ENCODE data around the gene PLA2G4C. TPM values are rescaled to one million over a fixed set of nuclear protein-coding genes. Genes with fewer than 3 reads are reported as not detected.

PLA2G4C gene
- total and polyA plus RNA-seq, 2 experiments from 2014 or later, result 2.9 to 3.4 TPM

- H3K27me3 ChIP-seq (ENCODE audit: insufficient read depth), result no peaks in the 10 kb centered on the region
- peaks cover 4% of the 10 kb centered on the region; the same call in 1 of the 2 replicates for H3K9me2 ChIP-seq (ENCODE audit: insufficient read depth)
- no peaks in the 10 kb centered on the region for H3K4me1 Mint-ChIP-seq
- H3K27ac Mint-ChIP-seq, result no peak overlapping the region
- no peak overlapping the region for H3K4me3 Mint-ChIP-seq
- no peak overlapping the region for H3K4me2 ChIP-seq
- no peak overlapping the region for H3K4me3 ChIP-seq
- H4K20me1 ChIP-seq (replicated peaks; ENCODE audit: insufficient read depth), result no peaks in the 10 kb centered on the region
- peak overlapping the region; percentile 57 for H2AFZ ChIP-seq
- no peak for TF ChIP-seq JUNB (IDR thresholded peaks at IDR 0.05; ENCODE audit: unreplicated experiment)
- no peak for TF ChIP-seq EZH2 (IDR thresholded peaks at IDR 0.05; ENCODE audit: low read depth, unreplicated experiment)
- TF ChIP-seq ZNF462 (CRISPR knock-in tag; IDR thresholded peaks at IDR 0.05), result no peak
- TF ChIP-seq STAT1 (IDR thresholded peaks at IDR 0.05; ENCODE audit: unreplicated experiment), result no peak
- TF ChIP-seq EZH2phosphoT487 (IDR thresholded peaks at IDR 0.05; ENCODE audit: unreplicated experiment), result no peak
- TF ChIP-seq REST (IDR thresholded peaks at IDR 0.05; ENCODE audit: unreplicated experiment), result no peak
- no peak for TF ChIP-seq ZNF331 (CRISPR knock-in tag; IDR thresholded peaks at IDR 0.05; ENCODE audit: low read depth)
- no peak for TF ChIP-seq ETS1 (IDR thresholded peaks at IDR 0.05)
- TF ChIP-seq CREB1 (CRISPR knock-in tag; IDR thresholded peaks at IDR 0.05; ENCODE audit: low read depth), result no peak
- no peaks in the 10 kb centered on the region for H3K36me3 ChIP-seq (ENCODE audit: insufficient read depth)
- H3F3A ChIP-seq (replicated peaks; ENCODE audit: low read depth), result no peaks in the 10 kb centered on the region
- H3K36me3 Mint-ChIP-seq (ENCODE audit: low read depth), result no peaks in the 10 kb centered on the region
- no peaks in the 10 kb centered on the region for H3K4me1 ChIP-seq (ENCODE audit: insufficient read depth)
- H3K27me3 Mint-ChIP-seq (ENCODE audit: insufficient read depth, low read depth, poor library complexity), result peaks cover 6% of the 10 kb centered on the region
- no peaks in the 10 kb centered on the region for H3K79me2 ChIP-seq (replicated peaks; ENCODE audit: insufficient read depth)
- DNase-seq (ENCODE audit: low spot score), result no peak
- H3K27ac ChIP-seq (ENCODE audit: low read depth), result no peak overlapping the region
- ATAC-seq, result no peak
- peaks cover 2% of the 10 kb centered on the region; the same call in 2 of the 3 replicates for H3K9me3 Mint-ChIP-seq
These were observed 80.5 kb downstream of the PLA2G4C start for GRCh38 chr19:48030073-48030472.

All from GM23338 (cell line).